Loucy (cell line): ENCODE data around the gene CACNA1D.

Experiments
- CTCF ChIP-seq: fragments of 200-600 bp; sonication (generic); conservative IDR thresholded peaks from 2 replicates; pipeline ENCODE4 v1.5.1; 2014; ENCODE audit warnings: mild to moderate bottlenecking, antibody characterized with exemption, low read length
- EZH2phosphoT487 ChIP-seq: fragments of 200-600 bp; IDR thresholded peaks from 2 replicates; pipeline ENCODE4 v1.6.1; 2018; ENCODE audit warnings: antibody characterized with exemption, mild to moderate bottlenecking, moderate library complexity, borderline replicate concordance

- TF ChIP-seq CTCF (no peak), EZH2phosphoT487 (no peak)
Observed at GRCh38 chr3:53805463-53806159, 311.2 kb downstream of the CACNA1D start.
